Heart left ventricle (tissue), 16 donors: Measurements from ENCODE around the gene STK38. TPM values are rescaled to one million over a fixed set of nuclear protein-coding genes. Genes with fewer than 3 reads are reported as not detected.

ENCODE experiments used
- ATAC-seq, 4 donors: fragments of 200-7000 bp; cut with Tn5 transposase; one replicate each; pipeline ENCODE4 v1.9.1; 2020 to 2022; ENCODE audit warnings: moderate library complexity in 4 of 4, mild to moderate bottlenecking in 3 of 4, moderate number of reproducible peaks in 1 of 4
- DNase-seq, 5 donors: peaks; one replicate each; pipeline ENCODE4 v3.0.0-alpha.2; 2020
- H3K27ac ChIP-seq, 12 donors: fragments of 200-600 bp; sonication (generic) in 4 of 12; one replicate each; pipeline versions ENCODE4 v1.5.0 to v1.8.0; 2016 to 2022; ENCODE audit warnings: mild to moderate bottlenecking in 2 of 12
- H3K27me3 ChIP-seq, 9 donors: fragments of 200-600 bp; sonication (generic) in 2 of 9; one replicate each; pipeline versions ENCODE4 v1.5.1 to v1.8.0; 2016 to 2022; ENCODE audit warnings: mild to moderate bottlenecking in 3 of 9
- H3K36me3 ChIP-seq, 9 donors: fragments of 200-600 bp; sonication (generic) in 2 of 9; one replicate each; pipeline versions ENCODE4 v1.5.0 to v1.8.0; 2018 to 2022; ENCODE audit warnings: mild to moderate bottlenecking in 2 of 9
- H3K4me1 ChIP-seq, 12 donors: fragments of 200-600 bp; sonication (generic) in 4 of 12; one replicate each; pipeline versions ENCODE4 v1.5.0 to v1.8.0; 2016 to 2022; ENCODE audit warnings: mild to moderate bottlenecking in 3 of 12
- H3K4me3 ChIP-seq, 12 donors: fragments of 200-600 bp; sonication (generic) in 4 of 12; one replicate each; pipeline versions ENCODE4 v1.5.0 to v1.8.0; 2017 to 2022; ENCODE audit warnings: mild to moderate bottlenecking in 9 of 12, moderate library complexity in 4 of 12
- H3K9me3 ChIP-seq, 12 donors: fragments of 200-600 bp; sonication (generic) in 4 of 12; one replicate each; pipeline versions ENCODE4 v1.5.0 to v1.8.0; 2016 to 2022; ENCODE audit warnings: mild to moderate bottlenecking in 1 of 12
- CTCF ChIP-seq, 12 donors: fragments of 200-600 bp; sonication (generic) in 4 of 12; IDR thresholded peaks; one replicate each; pipeline versions ENCODE4 v1.5.0 to v1.8.0; 2018 to 2022; ENCODE audit warnings: antibody characterized with exemption in 12 of 12, mild to moderate bottlenecking in 5 of 12
- POLR2A ChIP-seq, 2 donors: fragments of 450-650 bp; IDR thresholded peaks; one replicate each; pipeline ENCODE4 v1.6.1; 2017; ENCODE audit warnings: antibody characterized with exemption in 2 of 2, mild to moderate bottlenecking in 2 of 2, moderate library complexity in 2 of 2
- WGBS, 4 donors: extraction: QIAGEN DNeasy Blood & Tissue Kit in 2 of 4; methylation state at CpG; one replicate each; pipeline versions ENCODE4 v1.1.5 to v1.1.7; 2013 to 2018; 5-methylcytosine and 5-hydroxymethylcytosine counted together
- intact Hi-C, 10 donors: fragments of 100-400 bp; cut with DNase I; formaldehyde crosslinking; loops; one replicate each; pipeline versions ENCODE4 v1.11.1 to v1.14.2; 2022
- long read RNA-seq, 3 donors: library from polyadenylated mRNA; unstranded; transcript quantifications; one replicate each; pipeline ENCODE4 v2.0.0, GENCODE V29; 2020 to 2021
- polyA plus RNA-seq, 2 donors: library from polyadenylated mRNA; stranded (reverse); fragments of 200-250 nt; gene quantifications; one replicate each; pipeline ENCODE4 v1.2.3, GENCODE V29; 2013
- total RNA-seq, 9 donors: library from RNA; depleted of rRNA in 2 of 9; stranded (reverse); fragments of >200 nt in 2 of 9; fragmentation: NEBNext Ultra II Directional in 3 of 9; extraction: Animal tissue kit (Norgen Biotek cat#: 25700) in 3 of 9; gene quantifications; one replicate each; pipeline versions ENCODE4 v1.1.0 to v1.2.4, GENCODE V29; 2016 to 2023
- donor health status: ischemic (EF 13 %, LVEDD 7.1; RV severe dilation, severe dysfunction).
- donor health status: healthy with polysubstance abuse.
- donor health status: DM: no; HTN: yes; CAD: no.
- donor health status: DM: no; HTN: no; CAD: no.
- donor health status: ischemic (EF 25% LVEDD 6.9; RV normal size, moderate dysfunction).
- donor health status: ischemic (EF 25% LVEDD 5.7; RV mildly dilated, moderate dysfunction).
- donor health status: healthy.
- donor health status: DM: yes; HTN: yes; CAD: no.
- donor health status: ischemic (EF 35%, LVEDD 5.7; RV mildly dilated, moderate dysfunction).
- donor health status: nonischemic (EF 11% LVEDD 7.7; RV severe dilation, severe dysfunction).
- donor health status: DM: yes; HTN: yes; CAD: no.
- donor health status: PGD.
- donor health status: ischemic (EF 29% LVEDD 5.4; RV normal size, mild dysfunction).
- donor health status: nonischemic (EF 23%, LVEDD 6.1; RV moderate dilation, normal function).

Gene STK38
- 10 to 100 TPM; 14.3 to 32.8 (median 21.2) TPM for total RNA-seq
- 10 to 100 TPM; 15.0 to 23.2 TPM for polyA plus RNA-seq
- long read RNA-seq, donor 1, transcript STK38-201 (14 exons, 3,576 nt), result major isoform, 8 of 31 reads
- long read RNA-seq, donor 1, partial matches to known transcripts, result 4 of 31 reads
- long read RNA-seq, donor 1, other reads (novel, unspliced or antisense), result 19 of 31 reads
- long read RNA-seq, donor 2, transcript STK38-201 (14 exons, 3,576 nt), result major isoform, 23 of 111 reads
- long read RNA-seq, donor 2, partial matches to known transcripts, result 5 of 111 reads
- long read RNA-seq, donor 2, other reads (novel, unspliced or antisense), result 83 of 111 reads
- long read RNA-seq, donor 3, transcript STK38-201 (14 exons, 3,576 nt), result major isoform, 14 of 49 reads
- long read RNA-seq, donor 3, partial matches to known transcripts, result 5 of 49 reads
- long read RNA-seq, donor 3, other reads (novel, unspliced or antisense), result 30 of 49 reads

DNA sequence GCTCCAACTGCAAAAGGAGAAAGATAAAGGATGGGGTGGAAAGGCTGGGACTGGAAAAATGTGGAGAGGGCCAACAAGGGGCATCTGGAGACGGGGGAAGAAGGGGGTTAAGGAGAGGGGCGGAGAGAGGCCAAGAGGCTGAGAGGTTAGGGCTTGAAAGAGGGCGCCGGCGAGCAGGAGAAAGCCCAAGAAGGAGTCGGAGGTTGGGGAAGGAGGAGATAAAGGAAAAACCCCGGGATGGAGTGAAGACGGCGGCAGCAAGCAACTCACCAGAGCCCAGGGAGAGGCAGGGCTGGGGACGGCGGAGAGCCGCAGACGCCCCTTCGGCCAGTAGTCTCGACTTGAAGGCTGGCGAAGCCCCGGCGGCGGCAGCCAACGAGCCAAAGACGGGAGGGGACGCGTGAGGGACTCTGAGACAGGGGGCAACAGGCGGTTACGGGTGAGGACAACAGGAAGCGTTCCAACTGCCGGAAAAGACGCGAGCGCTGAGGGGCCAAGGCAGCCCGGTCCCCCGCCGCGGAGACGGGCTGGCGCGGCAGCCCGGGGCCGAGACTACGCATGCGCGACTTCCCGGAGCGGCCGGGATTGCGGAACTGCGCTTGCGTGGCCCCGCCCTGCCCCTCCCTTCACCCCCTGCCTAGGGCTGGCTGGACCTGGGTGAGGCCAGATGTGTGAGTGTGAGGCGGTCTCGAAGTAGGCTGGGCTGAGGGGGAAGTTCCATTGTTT lies at the start of gene STK38:
TSS of gene STK38 (minus strand) at position 560 of the 726 bp plus-strand sequence. CDS start 7,277 bp downstream, outside the sequence.
- H3K27ac ChIP-seq, result peak within 1 kb of the TSS; percentile 96 to 100 (median 98)
- no peaks in the 10 kb centered on the region for H3K9me3 ChIP-seq
- H3K4me3 ChIP-seq, result peak within 1 kb of the TSS; percentile 82 to 100 (median 94)
- TF ChIP-seq POLR2A (IDR thresholded peaks at IDR 0.05) (peak; percentile 96 to 98), CTCF (IDR thresholded peaks at IDR 0.05) (peak in 4 of 12 donors; percentile 7 to 35 (median 22))
- DNase-seq, result peak; percentile 94 to 97 (median 95)
- intact Hi-C loops, result loop anchor here (1.0 to 10.0 kb wide), 9 partner anchors 45 to 128 kb away; partner anchors contain the start of genes SRSF3 (in 9 of the 10), KCTD20 (in 6 of the 10), PXT1 (in 6 of the 10) and CDKN1A (in 1 of the 10)
- ATAC-seq, result peak; percentile 93 to 99 (median 96)
- 0% methylated on average over 29 to 51 of the region's 51 CpGs for WGBS, 4 donors
- no peaks in the 10 kb centered on the region for H3K27me3 ChIP-seq
- peaks cover 0 to 54% (median 34%) of the 10 kb centered on the region in 12 donors for H3K4me1 ChIP-seq
- no peaks in the 10 kb centered on the region for H3K36me3 ChIP-seq

DNA sequence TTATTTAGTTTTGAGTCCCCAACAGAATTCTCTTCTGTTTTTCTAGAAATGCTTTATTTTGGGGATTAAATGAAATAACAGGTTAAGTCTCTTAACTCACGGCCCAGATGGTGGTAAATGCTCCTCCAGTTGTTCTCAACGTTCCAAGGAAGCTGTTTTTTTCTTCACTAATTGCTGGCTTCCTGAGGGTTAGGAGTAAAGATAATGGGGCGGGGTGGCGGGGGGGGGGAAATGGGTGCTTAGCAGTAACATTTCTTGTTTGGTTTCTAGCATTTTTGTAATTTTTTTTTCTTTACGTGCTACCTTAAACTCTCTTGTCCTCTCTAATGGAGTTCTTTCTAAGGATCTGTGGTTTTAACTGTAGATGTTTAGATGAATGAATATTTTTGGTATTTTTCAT lies 49.1 kb upstream of the STK38 start:
- WGBS, 4 donors, result 0 to 2% (median 1%) methylated on average over 5 of the region's 5 CpGs
- no peak for DNase-seq
- Histone ChIP-seq H3K27me3 (no peaks in the 10 kb centered on the region), H3K4me3 (peak overlapping the region; percentile 64 to 83 (median 74)), H3K4me1 (peaks cover 12 to 63% (median 48%) of the 10 kb centered on the region in 12 donors), H3K36me3 (peaks cover 4 to 55% (median 47%) of the 10 kb centered on the region in 9 donors), H3K27ac (peak overlapping the region; percentile 47 to 99 (median 97)), H3K9me3 (no peaks in the 10 kb centered on the region)
- intact Hi-C loops, result loop anchor here in 3 of 10 donors (10.0 kb wide), 2 partner anchors 152 to 172 kb away; partner anchors contain the start of genes KCTD20 (in 2 of the 3) and PXT1 (in 2 of the 3)
- no peak for ATAC-seq
- no peak for TF ChIP-seq CTCF (IDR thresholded peaks at IDR 0.05)
- TF ChIP-seq POLR2A (IDR thresholded peaks at IDR 0.05), result no peak

GRCh38 chr6:36594816-36595643 lies 47.8 kb upstream of the STK38 start:
- ATAC-seq, result peak in 2 of 4 donors; percentile 54 to 57
- peak overlapping the region; percentile 64 to 83 (median 74) for H3K4me3 ChIP-seq
- peak in 3 of 5 donors; percentile 45 to 57 (median 46) for DNase-seq
- 0 to 1% (median 0%) methylated on average over 15 of the region's 15 CpGs for WGBS, 4 donors
- H3K36me3 ChIP-seq, result peaks cover 4 to 41% (median 34%) of the 10 kb centered on the region in 9 donors
- H3K4me1 ChIP-seq, result peaks cover 10 to 49% (median 38%) of the 10 kb centered on the region in 12 donors
- peak overlapping the region; percentile 87 to 100 (median 97) for H3K27ac ChIP-seq
- TF ChIP-seq CTCF (IDR thresholded peaks at IDR 0.05), result no peak
- no peak for TF ChIP-seq POLR2A (IDR thresholded peaks at IDR 0.05)
- H3K9me3 ChIP-seq, result no peaks in the 10 kb centered on the region
- no peaks in the 10 kb centered on the region for H3K27me3 ChIP-seq
- intact Hi-C loops, result loop anchor here (1.0 to 10.0 kb wide), 10 partner anchors 48 to 172 kb away; partner anchors contain the start of genes STK38 (in 9 of the 10), KCTD20 (in 6 of the 10) and PXT1 (in 6 of the 10)
